Medulla oblongata (tissue), 1 donor: ENCODE measurements around the gene ASB2.

ENCODE experiments used
- DNase-seq: peaks from one replicate; pipeline ENCODE4 v3.0.0-alpha.2; 2015; ENCODE audit errors: extremely low spot score

Gene ASB2

GRCh38 chr14:93929048-93929535, 47.3 kb downstream of the ASB2 start:
- no peak for DNase-seq

DNA sequence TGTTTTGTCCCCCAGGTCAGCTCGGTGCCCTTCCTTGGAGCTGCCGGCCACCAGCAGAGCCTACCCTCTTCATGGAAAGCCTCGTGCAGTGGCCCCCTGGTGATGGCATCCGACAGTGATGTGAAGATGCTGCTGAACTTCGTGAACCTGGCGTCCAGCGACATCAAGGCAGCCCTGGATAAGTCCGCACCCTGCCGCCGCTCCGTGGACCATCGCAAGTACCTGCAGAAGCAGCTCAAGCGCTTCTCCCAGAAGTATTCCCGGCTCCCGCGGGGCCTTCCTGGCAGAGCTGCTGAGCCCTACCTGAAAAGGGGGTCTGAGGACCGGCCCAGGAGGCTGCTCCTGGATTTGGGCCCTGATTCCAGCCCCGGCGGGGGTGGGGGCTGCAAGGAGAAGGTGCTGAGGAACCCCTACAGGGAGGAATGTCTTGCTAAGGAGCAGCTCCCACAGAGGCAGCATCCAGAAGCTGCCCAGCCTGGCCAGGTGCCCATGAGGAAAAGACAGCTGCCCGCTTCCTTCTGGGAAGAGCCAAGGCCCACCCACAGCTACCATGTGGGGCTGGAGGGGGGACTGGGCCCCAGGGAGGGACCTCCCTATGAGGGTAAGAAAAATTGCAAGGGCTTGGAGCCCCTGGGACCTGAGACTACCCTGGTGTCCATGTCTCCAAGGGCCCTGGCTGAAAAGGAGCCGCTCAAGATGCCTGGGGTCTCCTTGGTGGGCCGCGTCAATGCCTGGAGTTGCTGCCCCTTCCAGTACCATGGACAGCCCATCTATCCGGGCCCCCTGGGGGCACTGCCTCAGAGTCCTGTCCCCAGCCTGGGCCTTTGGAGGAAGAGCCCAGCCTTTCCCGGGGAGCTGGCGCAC, 48.0 kb downstream of the ASB2 start:
- DNase-seq: peak; percentile 25

- no peak for DNase-seq
Observed at GRCh38 chr14:93927800-93928145, 48.6 kb downstream of the ASB2 start.

DNA sequence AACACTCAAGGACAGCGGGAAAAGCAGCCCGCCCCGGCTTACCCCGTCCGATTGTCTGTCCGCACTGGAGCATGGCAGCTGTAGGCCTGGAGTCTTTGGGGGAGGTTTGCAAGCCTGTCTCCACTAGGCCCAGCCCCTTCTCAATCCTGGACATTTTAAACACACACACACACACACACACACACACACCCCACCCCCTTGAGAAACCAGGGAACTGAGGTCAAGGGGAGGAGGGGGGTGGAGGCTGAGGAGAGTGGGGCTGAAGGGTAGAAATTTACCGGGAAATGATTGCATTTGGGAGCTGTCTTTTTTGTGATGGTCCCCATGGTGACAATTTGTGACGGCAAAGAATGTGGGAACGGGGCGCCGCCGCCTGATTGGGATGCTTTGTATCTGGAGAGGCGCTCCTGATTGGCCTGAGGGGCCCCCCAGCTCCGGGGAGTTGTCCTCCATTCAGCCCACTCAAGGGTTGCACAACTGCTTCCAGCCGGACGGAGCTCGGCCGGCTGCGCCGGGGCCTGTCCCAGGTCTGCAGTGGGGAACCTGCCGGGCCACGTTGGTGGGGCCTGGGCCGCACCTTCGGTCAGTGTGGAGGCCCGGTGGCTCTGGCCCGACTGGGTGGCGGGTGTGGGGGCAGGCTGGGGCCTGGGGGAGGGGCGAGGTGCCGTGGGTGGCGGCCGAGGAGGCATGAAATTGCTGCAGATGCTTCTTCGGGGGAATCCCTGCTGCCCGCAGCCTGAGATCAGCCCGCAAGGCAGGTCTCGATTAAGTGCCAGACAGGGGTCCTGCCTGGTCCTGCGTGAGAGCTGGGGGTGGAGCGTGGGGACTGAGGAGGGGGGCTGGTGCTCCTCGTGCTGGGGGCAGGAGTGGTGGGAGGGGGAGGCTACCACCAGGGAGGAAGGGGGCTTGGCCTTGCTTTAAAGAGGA, 49.2 kb downstream of the ASB2 start, which contains the start of gene FAM181A:
Gene FAM181A (plus strand): TSS at position 472 of the 927 bp plus-strand sequence. CDS start 942 bp downstream, outside the sequence.
- peak; percentile 36 for DNase-seq

- peak; percentile 68 for DNase-seq
Observed at GRCh38 chr14:93926245-93926872, 50.0 kb downstream of the ASB2 start.

GRCh38 chr14:93925374-93925895, 50.9 kb downstream of the ASB2 start:
- DNase-seq: no peak

DNA sequence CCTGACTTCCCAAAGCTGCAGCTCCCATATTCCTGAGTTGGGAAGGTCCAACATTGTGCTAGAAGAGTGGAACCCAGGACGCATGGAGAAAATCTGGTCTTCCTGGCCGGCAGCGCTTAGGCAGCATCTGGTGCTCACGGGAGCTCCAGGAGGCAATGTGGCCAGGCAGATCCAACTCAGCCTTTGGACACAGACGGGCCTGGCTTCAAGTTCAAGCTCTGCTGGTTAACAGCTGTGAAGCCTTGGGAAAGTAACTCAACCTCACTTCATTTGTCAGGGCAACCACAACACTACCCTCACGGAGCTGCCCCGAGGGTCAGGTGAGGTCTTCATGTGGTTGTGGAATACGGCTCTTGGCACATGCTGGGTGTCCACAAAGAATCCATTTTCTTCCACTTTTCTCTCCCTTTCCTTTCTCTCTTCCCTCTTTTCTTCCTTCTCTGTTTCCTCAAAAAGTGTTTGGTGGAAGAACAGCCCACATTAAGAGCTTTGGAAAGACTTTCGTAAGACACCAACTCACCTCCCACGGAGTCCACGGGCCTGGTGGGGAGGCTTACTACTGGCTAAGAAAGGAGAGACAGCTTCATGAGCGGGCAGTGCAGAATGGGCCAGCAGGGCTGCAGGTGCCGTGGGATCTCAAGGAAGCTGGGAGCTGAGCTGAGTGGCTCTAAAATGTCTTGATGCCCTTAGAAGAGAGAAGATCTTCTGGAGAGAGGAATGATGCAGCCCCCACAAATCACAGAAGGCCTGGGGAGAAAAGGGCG, 51.6 kb downstream of the ASB2 start:
- DNase-seq: no peak

DNA sequence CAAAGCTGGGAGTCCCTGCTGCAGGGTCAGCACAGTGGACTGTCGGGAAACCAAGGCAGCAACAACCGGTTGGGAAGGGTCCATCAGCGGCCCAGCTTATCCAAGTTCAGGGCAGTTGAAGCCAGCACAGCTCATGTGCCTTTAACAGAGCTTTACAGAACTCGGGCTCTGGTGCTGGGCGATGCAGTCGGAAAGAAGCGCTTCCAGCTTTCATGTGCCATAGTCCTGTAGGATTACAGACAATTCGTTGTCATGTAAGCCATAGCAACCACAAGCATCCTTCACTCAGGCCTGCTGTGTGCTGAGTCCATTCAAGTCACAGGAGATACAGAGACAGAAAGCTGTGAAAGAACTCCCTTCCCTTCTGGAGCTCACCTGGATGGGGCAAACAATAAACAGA, 52.7 kb downstream of the ASB2 start:
- no peak for DNase-seq

DNA sequence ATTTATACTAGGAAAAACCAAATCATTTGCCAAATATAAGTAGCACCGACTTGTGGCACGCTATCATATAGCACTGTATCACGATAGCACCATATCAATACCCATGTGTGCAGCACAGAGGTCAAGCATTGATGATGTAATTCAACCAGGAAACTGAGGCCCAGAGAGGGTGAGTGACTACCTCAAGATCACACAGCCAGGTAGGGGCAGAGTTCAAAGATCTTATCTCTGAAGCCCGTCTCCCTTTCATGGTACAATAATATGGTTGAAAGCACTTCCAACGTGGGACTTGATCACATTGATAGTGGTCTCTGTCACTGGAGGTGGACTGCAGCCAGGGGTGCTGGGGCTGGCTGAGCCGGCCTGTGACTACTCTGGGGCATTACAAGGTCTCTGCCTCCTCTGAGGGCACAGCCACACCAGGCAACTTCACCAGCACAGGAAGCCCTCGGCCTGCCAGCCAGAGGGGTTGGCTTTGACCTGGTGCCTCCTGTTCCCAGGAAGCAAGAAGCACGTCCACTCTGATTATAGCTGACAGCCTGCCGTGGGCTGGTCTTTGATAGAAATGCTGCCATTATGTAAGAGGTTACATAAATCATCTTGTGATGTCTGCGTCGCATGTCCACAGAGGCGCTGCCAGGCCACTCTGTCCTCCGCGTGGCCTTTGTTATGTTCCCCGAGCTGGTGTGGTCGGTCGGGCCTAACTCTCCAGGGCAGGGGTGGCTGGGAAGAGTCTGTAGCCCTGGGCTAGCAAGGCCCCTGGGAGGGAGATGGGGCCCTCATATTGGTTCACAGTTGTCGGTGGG, 55.2 kb downstream of the ASB2 start:
- DNase-seq: no peak

GRCh38 chr14:93917141-93917540, 59.2 kb downstream of the ASB2 start:
- DNase-seq: no peak

DNA sequence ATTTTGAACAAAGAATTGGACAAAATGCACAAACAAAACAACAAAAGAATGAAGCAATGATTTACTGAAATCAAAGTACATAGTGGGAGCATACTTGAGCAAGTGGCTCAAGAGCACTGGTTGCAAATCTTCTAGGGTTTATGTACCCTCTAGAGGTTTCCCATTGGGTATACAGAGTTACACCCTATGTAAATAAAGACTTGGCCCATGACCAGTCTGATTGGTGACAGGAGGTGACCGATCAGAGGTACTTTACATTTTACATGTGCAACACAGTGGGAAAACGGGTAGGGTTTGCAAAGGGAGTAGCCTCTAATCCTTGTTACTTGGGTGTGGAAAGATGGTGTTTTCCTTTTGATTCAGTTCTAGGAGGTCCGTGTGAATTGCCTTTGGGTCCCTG, 59.9 kb downstream of the ASB2 start:
- DNase-seq: no peak

DNA sequence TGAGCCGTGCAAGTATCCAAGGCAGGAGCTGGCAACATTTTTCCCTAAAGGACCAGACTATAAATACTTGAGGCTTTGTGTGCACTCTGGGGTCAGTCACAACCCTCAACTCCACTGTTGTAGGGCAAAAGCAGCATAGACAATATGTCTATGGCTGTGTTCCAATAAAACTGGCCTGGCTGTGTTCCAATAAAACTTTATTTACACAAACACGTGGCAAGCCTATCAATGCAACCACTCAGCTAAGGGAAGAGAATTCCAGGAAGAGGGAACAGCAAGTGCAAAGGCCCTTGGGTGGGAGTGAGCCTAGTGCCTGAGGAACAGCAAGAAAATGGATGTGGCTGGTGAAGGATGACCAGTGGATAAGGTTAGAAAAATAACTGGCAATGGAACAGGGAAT, 60.6 kb downstream of the ASB2 start:
- DNase-seq: no peak

GRCh38 chr14:93915070-93915705, 61.2 kb downstream of the ASB2 start:
- no peak for DNase-seq

- no peak for DNase-seq
Observed at GRCh38 chr14:93914278-93914677, 62.1 kb downstream of the ASB2 start.

- no peak for DNase-seq
Observed at GRCh38 chr14:93912782-93913181, 63.6 kb downstream of the ASB2 start.

GRCh38 chr14:93911975-93912615, 64.3 kb downstream of the ASB2 start:
- no peak for DNase-seq

- DNase-seq: peak; percentile 44
Observed at GRCh38 chr14:93909429-93910128, 66.8 kb downstream of the ASB2 start.
